Activated CD4-positive, alpha-beta T cell treated with anti-CD3 and anti-CD28 coated beads, Interleukin-2, amount 50 U/mL, for 1 hour (primary cell): ENCODE measurements around the gene C4orf54.

Source experiments
- DNase-seq: peaks from one replicate; pipeline ENCODE4 v3.0.0-alpha.2; 2020

Gene C4orf54

DNA sequence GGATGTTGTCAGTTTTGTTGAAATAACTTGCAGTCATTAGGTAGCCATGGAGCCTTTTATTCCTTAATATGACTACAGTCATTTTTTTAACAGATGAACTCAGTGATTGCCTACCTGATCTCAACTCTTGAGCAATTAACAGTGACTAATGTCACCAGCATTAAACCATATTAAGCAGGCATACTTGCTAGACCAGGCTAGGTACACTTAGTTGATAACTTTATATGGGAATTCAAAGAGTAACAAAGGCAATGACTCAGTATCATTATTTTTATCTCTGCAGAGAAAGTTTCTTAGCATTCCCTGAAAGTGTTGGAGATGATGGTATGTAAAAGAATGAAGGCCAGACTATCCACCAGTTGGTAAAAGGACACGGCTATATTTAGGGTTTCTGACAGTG, at the start of gene C4orf54:
C4orf54 (minus strand) TSS at position 31 of the 400 bp plus-strand sequence. CDS start 3,180 bp downstream, outside the sequence.
- DNase-seq, result no peak

DNA sequence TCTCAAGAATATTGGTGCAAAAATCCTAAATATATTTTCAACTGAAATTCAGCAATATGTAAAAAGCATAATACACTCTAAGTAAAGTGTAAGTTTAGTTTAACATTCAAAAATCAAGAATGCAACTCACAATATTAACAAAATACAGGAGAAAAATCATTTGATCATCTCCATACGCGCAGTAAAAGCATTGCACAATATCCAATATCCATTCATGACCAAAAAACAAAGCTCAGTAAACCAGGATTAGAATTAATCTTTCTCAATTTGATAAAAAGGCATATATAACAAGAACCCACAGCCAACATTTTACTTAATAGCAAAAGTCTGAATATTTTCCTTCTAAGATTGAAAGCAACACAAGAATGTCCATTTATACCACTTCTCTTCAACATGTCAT, 48.3 kb upstream of the C4orf54 start:
- DNase-seq, result no peak

DNA sequence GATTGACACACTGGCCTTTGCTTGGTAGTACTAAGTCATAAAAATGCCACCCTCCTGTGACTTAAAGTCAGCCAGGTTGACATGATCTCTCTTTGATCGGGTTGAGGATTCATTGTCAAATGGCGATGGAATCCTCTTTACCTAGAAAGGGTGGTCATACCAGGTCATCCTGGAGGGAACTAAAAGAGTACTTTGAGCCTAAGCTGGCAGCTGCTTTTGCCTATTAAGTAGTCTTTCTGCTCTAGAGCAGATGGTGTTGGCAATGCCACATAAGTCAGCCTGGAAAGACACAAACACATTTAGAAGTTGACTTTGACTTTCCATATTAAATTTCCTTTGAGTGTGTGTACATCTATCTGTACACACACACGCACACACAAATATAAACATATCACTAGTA, 39.2 kb upstream of the C4orf54 start:
- DNase-seq, result no peak

DNA sequence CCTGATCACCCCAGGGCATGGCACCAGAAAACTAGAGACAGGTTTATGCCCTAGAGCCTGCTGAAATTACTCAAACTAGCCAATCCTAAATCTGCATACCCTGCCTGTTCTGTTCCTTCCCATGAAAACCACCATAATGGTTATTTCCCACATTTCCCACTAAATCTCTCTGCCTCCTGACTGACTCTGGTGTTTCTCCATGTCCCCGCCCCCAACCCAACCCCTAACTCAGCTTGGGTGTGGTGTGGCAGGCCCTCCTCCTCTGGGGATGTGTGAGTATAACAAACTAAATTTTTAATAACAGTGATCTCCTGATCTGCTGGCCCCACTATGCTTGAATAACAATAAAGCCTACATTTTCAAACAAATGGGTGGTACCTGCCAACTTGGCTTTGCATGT, 35.5 kb upstream of the C4orf54 start:
- no peak for DNase-seq

DNA sequence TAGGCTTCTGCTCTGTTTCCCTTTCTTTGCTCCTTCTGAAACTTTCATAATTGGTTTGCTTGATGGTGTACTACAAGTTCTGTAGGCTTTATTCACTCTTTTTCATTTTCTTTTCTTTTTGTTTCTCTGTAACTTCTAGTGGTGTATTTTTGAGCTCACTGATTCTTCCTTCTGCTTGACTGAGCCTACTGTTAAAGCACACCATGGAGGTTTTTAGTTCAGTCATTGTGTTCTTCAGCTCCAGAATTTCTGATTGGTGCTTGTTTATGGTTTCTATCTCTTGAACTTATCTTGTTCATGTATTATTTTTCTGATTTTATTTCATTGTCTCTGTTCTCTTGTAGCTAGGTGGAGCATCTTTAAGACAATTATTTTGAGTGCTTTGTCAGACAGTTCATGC, 33.4 kb upstream of the C4orf54 start:
- no peak for DNase-seq

- no peak for DNase-seq
Observed at GRCh38 chr4:99690472-99690871, 32.8 kb upstream of the C4orf54 start.

DNA sequence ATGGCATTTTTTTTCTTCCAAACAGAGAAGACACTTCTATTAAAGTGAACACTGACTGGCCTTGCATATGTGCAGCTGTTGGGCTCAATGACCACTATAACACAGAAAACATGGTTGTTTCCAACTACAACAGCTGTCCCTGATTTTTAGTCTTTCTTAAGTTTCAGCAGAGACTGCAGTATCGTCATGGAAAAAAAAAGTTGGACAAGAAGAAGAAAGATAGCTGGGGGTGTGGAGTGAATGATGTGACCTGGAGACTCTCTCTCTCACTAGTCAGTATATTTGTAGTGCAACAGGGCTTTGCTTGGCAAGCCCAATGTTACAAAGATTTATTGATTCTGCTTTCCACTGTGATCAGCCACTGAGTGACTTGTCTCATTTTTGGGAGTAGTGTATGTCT, 29.5 kb upstream of the C4orf54 start:
- no peak for DNase-seq

GRCh38 chr4:99685234-99685633, 27.6 kb upstream of the C4orf54 start:
- DNase-seq, result no peak

- no peak for DNase-seq
Observed at GRCh38 chr4:99683895-99684294, 26.3 kb upstream of the C4orf54 start.

DNA sequence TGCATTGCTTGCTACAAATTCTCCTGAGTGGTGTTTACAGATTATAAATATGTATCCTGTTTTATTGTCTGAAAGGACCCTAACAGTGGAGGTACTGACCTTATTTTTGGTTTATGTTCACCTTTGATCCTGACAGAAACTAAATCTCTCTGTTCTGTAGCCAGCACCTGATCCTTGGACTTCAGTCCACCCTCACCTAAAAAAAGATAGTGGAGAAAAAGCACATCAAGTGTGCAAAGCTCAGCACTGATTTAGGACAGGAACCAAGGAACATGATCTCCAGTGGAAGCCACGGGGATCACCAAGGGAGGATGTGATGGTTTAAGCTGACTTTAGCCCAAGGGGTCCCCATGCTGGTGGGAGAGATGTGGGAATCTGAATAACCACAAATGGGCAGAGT, 22.3 kb upstream of the C4orf54 start:
- no peak for DNase-seq

- no peak for DNase-seq
Observed at GRCh38 chr4:99679204-99679603, 21.6 kb upstream of the C4orf54 start.

DNA sequence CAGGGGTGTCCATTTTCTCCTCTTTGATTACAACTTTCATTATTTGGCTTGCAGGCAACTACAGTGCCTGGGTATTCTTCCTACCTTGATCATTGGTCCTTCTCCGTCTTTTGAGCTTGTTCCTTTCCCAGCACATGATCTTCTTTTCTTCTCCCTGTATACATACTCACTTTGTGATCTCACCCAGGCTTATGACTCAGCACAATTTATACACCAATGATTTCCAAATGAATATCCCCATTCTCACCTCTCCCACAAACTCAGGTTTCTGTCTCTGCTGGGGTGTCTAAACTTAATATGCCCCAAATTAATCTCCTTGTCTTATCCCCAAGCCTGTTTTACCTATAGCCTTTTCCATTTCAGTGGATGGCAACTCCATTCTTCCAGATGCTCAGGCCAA, 19.5 kb upstream of the C4orf54 start:
- no peak for DNase-seq

- no peak for DNase-seq
Observed at GRCh38 chr4:99670409-99671073, 12.9 kb upstream of the C4orf54 start.

- no peak for DNase-seq
Observed at GRCh38 chr4:99669084-99669483, 11.5 kb upstream of the C4orf54 start.

GRCh38 chr4:99668472-99668871, 10.8 kb upstream of the C4orf54 start:
- no peak for DNase-seq

- DNase-seq, result no peak
Observed at GRCh38 chr4:99665983-99666382, 8.4 kb upstream of the C4orf54 start.

- DNase-seq, result no peak
Observed at GRCh38 chr4:99664716-99665115, 7.1 kb upstream of the C4orf54 start.

DNA sequence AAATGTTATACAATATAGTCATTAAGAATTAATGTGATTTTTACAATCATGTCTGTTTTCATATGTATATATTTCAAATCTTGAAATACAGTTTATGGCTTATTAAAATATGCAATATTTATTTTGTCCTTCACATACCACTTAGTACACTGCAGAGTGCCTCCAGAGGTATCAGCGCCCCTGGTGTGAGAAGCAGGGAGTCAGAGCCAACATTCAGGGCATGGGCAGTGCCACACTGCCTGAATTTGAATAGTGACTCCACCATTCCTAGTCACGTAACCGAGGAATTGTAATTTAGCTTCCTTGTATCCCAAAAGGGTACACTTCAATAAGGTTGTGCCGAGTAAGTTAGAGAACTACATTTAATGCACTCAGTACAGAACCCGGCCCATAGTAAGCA, 4.3 kb upstream of the C4orf54 start:
- DNase-seq, result no peak

DNA sequence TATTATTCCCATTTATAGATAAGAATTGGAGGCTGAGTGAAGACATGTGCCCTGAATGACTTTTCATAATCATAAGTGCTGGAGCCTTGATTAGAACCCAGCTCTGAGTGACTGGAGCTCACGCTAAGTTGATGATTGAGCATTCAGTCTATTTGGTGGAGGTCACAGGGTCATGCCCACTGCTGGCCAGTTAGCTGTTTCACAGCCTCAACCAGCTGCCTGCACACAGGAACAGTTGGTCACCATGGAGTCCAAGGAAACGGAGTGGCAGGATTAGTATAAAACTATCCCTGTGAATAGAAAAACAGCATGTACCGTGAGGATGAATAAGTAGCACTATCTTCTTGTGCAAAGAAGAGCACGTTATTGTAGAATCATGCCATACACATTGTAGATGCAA, 1.0 kb upstream of the C4orf54 start:
- no peak for DNase-seq

DNA sequence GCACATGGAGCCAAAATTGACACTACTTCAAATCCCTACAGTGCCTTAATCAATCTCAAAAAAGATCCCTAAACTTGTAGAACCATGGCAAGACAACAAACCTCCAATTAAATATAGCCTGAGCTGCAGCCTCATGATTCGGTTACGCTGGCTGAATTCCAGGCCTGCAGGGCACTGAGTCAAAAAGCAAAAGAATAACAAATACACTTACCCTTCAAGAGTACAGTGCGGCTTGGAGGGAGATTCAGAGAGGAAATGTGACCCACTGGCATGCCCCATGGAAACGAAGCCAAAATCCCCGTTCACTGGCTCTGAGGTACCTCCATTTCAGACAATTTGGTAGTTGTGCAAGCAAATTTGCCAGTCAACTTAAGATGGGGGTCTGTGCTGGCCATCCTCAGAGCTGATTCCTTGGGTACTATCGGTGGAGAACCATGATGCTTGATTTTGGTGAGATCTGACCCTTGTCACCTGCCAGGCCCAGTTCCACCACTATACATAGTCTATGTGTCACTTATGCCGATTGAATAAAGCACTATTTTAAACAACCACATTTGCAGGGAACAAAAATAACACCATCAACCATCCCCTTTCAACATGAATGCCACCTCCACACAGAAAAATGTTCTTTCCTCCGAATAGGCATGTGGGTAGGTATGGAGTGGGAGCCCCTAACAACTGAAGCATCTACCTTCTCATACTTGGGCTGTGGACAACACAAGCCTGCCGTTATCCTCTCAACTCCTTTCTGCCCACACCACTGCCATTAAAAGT, 2.1 kb downstream of the C4orf54 start:
- no peak for DNase-seq

DNA sequence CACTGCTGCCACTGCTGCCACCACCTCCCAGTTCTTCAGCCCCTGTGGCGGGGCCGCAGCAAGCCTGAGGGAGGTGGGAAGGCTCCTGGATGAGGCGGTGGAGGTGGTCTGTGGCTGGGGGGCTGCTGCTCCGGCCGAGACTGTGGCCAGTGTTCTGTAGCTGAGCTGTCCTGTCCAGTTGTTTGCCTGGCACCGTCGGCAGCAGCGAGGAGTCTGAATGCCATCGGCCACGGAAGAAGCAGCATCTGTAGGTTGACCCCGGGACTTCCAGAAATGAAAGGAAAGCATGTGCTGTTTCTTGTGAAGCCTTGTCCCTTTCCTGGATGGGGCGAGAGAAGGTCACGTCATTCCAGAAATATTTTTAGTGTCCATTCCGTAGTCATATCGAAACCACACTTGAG, 3.3 kb downstream of the C4orf54 start:
- no peak for DNase-seq

DNA sequence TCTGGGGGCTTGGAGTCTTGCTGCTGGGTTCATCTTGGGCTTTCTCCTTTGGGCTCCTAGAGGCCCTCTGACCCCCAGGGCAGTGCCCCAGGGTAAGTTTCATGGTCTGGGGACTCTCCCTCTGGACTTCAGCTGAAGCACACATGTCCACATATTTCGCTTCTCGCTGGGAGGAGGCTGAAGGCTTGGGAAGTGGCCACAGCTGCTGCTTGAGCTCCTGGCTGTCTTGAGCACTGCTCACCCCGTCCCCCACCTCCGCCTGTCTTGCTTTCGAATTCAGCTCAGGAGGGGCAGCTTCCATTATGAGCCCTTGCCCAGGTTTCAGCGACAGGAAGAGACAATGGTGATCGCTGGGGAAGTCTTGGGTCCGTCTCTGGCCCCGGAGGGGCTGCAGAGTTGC, 3.7 kb downstream of the C4orf54 start:
- DNase-seq, result no peak

DNA sequence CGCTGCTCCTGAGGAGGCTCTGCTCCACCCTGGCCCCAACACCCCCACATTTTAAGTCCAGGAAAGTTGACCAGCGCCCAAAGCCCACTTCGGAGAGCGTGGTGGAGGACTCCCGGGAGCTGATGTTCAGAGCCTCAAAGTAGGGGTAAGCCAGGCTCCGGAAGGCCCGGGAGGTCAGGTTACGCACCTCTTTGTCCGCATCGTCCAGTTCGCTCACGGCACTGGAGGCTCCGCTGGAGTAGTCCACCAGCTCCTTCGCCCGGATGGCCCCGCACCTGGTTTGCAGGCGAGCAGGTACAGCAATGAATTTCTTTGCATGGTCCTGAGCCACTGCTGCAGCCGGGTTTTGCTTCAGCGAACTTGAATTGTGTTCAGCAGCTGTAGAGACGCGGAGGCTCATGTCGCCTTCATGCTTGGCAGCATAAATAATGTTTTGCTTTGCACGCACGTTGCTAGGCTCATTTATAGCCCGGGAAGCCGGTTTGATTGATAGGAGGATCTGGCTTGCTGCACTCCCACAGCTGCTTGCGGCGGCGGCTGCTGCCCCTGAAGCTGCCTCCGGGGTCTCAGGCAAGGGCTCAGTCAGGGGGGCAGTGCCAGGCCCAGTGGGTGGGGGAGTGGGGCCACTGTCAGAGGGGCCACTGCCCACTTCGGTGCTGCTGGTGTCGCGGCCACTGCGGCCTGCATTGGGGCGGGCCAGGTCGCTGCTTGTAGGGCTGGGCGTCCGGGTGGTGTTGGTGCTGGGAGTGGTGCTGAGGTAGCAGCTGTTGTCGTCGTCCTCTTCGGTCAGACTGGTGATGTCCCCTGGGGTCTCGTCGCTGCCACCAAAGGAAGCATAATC, 4.8 kb downstream of the C4orf54 start:
- DNase-seq, result no peak
